Activated CD4-positive, alpha-beta T cell treated with anti-CD3 and anti-CD28 coated beads, Interleukin-2, amount 50 U/mL, for 4 hours (primary cell): ENCODE results near the gene ANKS1A.
"Not testable (repeated sequence)": the region's sequence is repeated elsewhere in the genome, so short reads cannot be mapped to it uniquely, and the experiment has no call there.

Source experiments
- DNase-seq, 2 experiments: peaks; one replicate each; pipeline ENCODE4 v3.0.0-alpha.2; 2020

Gene ANKS1A

GRCh38 chr6:34999962-35000361 is 110.9 kb downstream of the ANKS1A start:
- not testable (repeated sequence) for DNase-seq

- not testable (repeated sequence) for DNase-seq
These were observed 112.3 kb downstream of the ANKS1A start for GRCh38 chr6:35001349-35001748.

DNA sequence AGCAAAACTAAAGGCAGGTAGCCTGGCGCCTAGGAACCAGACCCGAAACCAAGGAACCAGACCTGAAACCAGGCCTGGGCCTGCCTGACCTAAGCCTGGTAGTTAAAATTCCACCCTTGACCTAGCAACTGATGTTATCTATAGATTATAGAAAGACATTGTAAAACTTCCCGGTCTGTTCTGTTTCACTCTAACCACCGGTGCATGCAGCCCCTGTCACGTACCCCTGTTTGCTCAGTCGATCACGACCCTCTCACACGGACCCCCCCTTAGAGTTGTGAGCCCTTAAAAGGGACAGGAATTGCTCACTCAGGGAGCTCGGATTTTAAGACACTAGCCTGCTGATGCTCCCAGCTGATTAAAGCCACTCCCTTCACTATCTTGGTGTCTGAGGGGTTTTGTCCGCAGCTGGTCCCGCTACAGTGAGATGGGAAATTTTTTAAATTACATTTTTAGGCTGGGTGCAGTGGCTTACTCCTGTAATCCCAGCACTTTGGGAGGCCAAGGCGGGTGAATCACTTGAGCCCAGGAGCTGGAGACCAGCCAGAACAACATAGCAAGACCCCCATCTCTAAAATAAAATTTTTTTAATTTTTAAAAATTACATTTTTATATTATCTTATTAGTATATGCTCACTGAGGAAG is 115.0 kb downstream of the ANKS1A start:
- not testable (repeated sequence) for DNase-seq

DNA sequence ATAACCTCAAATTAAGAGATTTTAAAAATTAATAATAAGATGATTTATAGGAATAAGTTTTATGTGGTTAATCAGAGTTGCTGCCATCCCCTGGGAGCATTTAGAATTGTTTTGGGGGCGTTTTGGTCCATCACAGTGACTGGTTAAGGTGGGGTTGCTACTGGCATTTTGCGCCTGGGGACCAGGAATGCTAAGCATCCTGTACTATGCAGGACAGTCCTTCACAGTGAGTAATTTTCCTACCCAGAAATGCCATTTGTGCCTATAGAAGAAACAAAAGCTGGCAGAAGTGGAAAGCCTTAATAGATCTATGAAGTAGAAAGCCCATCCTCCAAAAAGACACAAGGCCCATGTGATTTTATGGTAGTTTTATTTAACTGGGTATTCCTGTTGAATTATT is 118.0 kb downstream of the ANKS1A start:
- DNase-seq: no peak

DNA sequence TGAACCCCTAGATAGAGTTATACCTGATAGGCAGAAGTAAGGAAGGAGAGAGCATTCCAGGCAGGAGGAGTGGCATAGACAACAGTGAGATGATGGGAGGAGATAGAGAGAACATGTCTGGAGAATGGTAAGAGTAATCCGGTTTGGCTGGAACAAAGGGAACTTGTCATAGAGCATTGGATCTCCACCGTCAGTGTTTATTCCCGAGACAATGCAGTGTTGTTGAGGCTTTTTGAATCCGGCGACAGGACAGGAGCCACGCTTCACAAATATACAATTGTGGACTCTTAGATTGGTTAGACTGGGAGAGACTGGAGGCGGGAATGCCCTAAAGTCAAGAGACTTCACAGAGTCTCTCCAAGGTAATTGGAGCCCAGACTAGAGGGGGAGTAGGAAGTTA is 119.8 kb downstream of the ANKS1A start:
- DNase-seq: no peak

- no peak for DNase-seq
These were observed 122.3 kb downstream of the ANKS1A start for GRCh38 chr6:35011096-35012041.

DNA sequence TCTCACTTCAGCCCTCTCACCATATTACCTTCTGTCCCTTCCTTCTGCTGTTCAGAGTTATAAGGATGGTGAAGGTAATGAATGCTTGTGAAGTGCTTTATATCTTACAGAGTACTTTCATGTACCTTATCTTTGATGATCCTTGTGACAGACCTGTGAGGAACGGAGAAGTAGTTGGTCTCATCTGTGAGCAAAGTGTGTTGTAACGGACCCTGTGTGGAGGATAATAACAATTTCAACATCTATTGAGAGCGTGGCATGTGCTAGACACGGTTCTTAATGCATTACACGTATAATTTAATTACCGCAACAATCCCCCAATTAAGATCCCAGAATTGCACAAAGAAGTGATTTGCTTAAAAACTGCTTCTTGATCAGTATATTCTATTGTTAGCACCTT is 124.6 kb downstream of the ANKS1A start:
- DNase-seq: no peak

DNA sequence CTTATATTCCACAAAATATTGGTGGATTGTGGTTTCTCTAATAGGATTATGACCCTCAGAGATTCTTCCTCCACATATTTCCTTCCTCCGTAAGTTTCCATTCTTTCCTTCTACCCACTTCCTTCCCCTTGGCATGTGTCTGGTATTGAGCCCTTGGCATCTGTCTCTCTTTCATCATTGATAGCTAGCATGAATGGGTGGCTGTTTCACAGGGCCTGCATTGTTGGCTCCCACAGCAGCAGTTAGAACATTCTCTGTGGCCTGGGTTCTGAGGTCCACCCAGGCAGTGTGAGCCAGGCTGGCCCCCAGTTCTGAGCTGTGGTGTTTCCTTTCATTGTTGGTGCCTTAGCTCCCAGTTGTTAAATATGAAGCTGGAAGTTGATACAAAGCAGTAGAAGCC is 125.3 kb downstream of the ANKS1A start:
- no peak for DNase-seq

DNA sequence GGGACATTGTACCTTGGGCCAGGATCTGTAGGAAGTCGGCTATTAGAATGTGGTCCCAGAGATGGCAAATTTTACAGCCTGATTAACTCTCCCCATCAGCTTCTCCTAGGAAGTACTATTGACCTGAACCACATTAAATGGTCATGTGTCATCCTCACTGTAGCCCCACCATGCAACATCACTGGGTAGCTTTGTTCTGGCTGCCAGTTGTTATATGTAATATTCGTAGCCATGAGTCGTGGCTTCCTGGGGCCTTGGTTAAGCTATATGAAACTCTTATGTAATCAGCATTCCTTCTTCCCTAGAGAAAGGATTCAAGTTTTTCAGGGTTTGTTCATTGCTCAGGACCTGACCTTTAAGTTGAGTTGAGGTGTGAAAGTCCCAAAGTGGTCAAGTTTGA is 125.7 kb downstream of the ANKS1A start:
- no peak for DNase-seq

DNA sequence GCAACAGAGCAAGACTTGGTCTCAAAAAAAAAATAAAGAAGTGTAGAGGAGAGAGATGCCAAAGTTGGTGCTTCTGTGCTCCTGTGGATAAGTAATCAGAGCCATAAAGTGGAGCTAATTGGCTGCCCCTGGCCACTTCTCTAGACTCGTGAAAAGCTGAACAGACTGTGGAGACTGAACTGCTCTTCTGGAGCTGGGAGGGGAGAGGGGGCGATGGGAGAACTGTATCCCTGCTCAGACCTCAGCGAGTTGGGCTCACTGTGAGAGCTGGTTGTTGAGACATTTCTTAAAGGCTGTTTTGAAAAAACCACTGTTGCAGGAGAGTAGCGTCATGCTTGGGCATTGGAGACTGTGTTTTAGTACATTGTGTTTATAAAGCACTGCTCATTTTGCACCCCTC is 126.4 kb downstream of the ANKS1A start:
- no peak for DNase-seq

DNA sequence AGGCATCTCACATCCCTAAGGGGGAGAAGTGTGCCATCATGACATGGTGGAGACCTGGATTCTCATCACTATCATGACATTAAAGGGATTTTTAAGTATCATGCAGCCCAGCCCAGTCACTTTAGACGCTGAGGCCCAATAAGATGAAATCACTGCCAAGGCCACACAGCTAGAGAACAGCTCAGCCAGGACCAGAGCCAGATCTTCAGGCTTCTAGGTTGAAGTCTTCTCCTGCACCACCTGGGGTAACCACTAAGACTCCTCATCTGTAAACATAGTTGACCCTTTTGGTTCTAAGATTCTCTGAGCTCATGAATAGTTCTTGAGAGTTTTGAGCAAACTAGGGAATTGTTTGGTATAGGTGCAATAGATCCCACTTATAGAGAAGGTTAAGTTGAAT is 126.9 kb downstream of the ANKS1A start:
- DNase-seq: no peak

DNA sequence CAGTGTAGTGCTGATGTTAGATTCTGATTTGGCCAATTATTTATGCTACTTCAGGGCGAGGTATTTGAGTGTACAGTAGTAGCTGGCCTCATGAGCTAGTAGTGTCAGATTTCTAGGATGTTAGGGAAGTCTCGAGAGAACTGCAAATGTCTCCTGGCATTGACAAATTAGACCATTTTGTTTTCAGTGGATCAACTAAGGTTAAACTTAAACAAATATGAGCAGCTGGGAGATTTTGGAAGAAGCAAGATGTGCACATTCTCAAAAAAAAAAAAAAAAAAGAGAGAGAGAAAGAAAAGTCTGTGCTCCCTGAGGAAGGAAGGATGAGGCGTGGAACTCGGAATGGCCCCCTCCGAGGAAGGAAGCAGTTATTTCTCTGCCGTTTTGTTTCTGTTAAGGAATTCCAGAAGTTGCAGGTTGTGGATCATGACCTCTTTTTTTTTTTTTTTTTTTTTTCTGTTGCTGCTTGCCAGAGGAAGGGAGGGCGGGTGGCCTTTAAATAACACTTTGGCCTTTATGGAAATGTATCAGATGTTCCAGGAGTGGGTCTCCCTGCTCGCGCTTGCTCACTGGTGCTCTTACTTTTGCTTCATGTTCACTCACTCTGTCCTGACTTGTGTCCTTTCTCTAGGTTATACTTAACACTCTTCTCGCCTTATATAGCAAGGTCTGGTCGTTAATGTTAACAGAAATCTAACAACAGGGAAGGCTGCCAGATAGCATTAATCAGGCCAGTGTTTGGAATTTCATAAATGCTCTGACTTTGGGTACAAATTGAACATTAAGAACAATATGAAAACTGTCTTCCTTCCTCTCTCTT is 127.7 kb downstream of the ANKS1A start:
- no peak for DNase-seq

DNA sequence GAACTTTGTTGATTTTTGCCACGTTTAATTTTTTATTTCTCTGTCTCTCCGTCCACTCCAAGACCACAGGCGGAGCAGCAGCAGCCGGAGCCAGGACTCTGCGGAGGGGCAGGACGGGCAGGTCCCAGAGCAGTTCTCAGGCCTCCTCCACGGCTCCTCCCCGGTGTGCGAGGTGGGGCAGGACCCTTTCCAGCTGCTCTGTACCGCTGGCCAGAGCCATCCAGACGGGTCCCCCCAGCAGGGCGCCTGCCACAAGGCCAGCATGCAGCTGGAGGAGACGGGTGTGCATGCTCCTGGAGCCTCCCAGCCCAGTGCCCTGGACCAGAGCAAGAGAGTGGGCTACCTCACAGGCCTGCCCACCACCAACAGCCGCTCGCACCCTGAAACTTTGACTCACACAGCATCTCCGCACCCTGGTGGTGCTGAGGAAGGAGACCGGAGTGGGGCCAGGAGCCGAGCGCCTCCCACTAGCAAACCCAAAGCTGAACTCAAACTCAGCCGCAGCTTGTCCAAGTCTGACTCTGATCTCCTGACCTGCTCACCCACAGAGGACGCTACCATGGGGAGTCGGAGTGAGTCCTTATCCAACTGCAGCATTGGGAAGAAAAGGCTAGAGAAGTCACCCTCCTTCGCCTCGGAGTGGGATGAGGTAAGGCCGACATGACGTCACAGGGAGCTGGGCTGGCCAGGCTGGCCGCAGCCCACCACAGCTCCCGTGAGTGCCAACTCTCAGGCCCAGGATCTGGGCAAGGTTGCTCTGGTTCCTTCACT is 128.5 kb downstream of the ANKS1A start:
- no peak for DNase-seq

GRCh38 chr6:35018182-35018519 is 129.1 kb downstream of the ANKS1A start:
- DNase-seq: no peak

- DNase-seq: no peak
These were observed 129.7 kb downstream of the ANKS1A start for GRCh38 chr6:35018746-35019145.

GRCh38 chr6:35019171-35019570 is 130.1 kb downstream of the ANKS1A start:
- DNase-seq: no peak

DNA sequence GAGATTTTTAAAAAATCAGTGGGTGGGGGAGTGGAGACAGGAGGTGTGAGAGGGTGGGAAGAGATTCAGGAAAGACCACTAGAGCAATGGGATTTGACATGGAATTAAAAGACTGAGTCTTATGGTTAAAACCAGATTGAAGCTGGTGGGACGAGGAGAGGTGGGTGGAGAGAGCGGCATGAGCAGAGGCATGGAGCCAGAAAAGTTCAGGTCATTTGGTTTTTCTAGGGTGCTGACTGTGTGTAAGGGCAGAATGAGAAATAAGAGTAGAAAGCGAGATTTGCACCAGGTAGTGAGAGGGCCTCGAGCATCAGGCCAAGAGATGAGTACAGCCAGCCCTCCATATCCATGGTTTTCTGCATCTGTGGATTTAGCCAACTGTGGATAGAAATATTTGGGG is 130.8 kb downstream of the ANKS1A start:
- no peak for DNase-seq

- DNase-seq: no peak
These were observed 131.9 kb downstream of the ANKS1A start for GRCh38 chr6:35021004-35021403.

- DNase-seq: no peak
These were observed 134.3 kb downstream of the ANKS1A start for GRCh38 chr6:35023091-35024000.

DNA sequence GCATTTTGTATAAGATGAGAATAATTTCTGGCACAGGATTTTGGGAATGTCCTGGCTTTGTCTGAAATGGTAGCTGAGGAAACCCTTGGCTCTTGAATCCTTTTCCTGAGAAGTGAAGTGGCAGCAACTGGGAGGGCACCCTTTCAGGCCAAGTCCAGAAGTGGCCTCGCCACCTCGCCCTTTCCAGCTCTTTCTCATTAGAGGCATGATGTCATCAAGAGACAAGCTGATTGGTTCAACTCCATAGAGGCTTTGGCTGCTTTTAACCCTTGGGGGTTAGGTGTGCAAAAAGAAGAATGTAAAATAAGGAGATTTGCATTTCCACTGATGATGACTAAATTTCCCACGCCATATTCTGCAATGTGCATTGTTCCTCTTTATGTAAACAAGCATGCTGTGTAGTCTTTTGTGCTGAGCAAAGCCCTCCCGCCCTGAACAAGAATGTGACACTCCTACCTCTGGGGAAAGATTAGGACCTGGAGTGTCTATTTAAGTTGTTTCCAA is 135.5 kb downstream of the ANKS1A start:
- no peak for DNase-seq
